Measurements from ENCODE around the gene MYO3B. TPM values are rescaled to one million over a fixed set of nuclear protein-coding genes. Genes with fewer than 3 reads are reported as not detected.

The MYO3B gene
- total and polyA plus RNA-seq, 4 donors = 0.50 to 0.61 (median 0.53) TPM

DNA sequence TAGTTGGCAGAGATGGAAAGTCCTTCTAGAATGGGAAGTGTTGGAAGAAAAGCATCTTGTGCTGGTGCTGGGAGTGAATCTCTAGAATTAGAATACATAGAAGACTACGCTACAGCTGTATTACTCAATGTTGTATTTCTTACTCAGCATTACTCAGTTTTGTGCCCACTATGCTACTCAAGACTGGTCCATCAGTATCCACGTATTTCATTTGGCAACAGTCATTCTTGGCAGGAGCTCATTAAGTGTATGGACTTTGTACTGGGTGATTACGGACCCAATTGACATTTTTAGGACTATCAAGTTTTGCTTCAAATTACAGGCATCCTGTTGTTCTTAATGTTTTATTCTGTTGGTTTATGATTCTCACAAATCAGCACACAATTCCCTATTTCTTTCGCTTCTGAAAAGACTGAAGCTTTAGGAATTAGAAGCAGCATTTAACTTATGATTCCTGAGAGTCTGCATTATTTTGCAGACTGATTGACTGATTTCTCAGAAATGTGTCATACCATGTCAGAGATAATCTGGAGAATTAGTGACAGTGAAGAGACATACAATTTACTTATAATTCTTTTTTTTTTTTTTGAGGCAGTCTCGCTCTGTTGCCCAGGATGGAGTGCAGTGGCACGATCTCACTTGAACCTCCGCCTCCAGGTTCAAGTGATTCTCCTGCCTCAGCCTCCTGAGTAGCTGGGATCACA is 136.9 kb downstream of the MYO3B start:
- no peak for DNase-seq (ENCODE audit: low read depth in 4 of 6, low spot score in 6 of 6)
- H3K27me3 ChIP-seq (ENCODE audit: control insufficient read depth, insufficient read depth, low read length) = no peaks in the 10 kb centered on the region
- H3K36me3 ChIP-seq (ENCODE audit: control insufficient read depth, insufficient read depth, low read length) = no peaks in the 10 kb centered on the region
- no peak overlapping the region for H3K27ac ChIP-seq (ENCODE audit: low read depth, low read length)
- H3K9me3 ChIP-seq (ENCODE audit: control insufficient read depth, insufficient read depth, low read length) = no peaks in the 10 kb centered on the region
- peaks cover 6% of the 10 kb centered on the region for H3K4me1 ChIP-seq (ENCODE audit: control insufficient read depth, insufficient read depth, low read length)
- WGBS (ENCODE audit: insufficient coverage) = 90% methylated on average over 2 of the region's 7 CpGs
- no peak overlapping the region for H3K4me3 ChIP-seq (ENCODE audit: low read depth, low read length)

DNA sequence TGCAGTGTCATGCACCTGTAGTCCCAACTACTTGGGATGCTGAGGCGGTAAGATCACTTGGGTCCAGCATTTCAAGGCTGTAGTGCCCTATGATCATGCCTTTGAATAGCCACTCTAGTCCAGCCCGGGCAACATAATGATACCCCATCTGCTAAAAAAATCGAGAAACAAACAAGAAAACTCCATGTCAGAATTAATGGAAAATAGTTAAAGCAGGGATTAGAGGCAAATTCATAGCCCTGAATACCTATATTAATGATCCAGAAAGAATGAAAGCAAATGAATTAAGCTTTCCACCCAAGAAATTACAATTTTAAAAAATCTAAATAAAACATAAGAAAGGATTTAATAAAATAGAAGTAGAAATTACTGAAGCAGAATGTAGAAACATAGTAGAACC is 143.0 kb downstream of the MYO3B start:
- H3K4me1 ChIP-seq (ENCODE audit: control insufficient read depth, insufficient read depth, low read length) = no peaks in the 10 kb centered on the region
- no peak overlapping the region for H3K4me3 ChIP-seq (ENCODE audit: low read depth, low read length)
- H3K27ac ChIP-seq (ENCODE audit: low read depth, low read length) = no peak overlapping the region
- H3K9me3 ChIP-seq (ENCODE audit: control insufficient read depth, insufficient read depth, low read length) = peaks cover 8% of the 10 kb centered on the region
- H3K36me3 ChIP-seq (ENCODE audit: control insufficient read depth, insufficient read depth, low read length) = no peaks in the 10 kb centered on the region
- no peaks in the 10 kb centered on the region for H3K27me3 ChIP-seq (ENCODE audit: control insufficient read depth, insufficient read depth, low read length)
- no peak for DNase-seq (ENCODE audit: low read depth in 4 of 6, low spot score in 6 of 6)
- 100% methylated on average over 1 of the region's 3 CpGs for WGBS (ENCODE audit: insufficient coverage)

DNA sequence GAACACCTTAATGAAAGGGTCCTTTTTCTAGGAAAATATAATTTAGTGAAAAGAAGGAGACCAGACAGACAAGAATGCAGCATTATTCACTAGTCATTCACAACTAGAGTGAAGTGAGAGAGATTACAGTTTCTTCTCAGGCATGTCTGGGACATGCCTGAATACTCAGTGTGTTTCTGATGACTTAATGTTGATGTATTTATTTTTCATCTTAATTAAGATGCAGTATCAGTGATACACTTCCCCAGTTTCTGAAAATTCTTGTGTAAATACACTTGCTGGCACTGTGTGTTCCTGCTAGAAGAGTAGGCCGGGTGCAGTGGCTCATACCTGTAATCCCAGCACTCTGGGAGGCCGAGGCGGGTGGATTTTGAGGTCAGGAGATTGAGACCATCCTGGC is 143.6 kb downstream of the MYO3B start:
- Histone ChIP-seq H3K36me3 (ENCODE audit: control insufficient read depth, insufficient read depth, low read length) (no peaks in the 10 kb centered on the region), H3K9me3 (ENCODE audit: control insufficient read depth, insufficient read depth, low read length) (peaks cover 8% of the 10 kb centered on the region), H3K4me1 (ENCODE audit: control insufficient read depth, insufficient read depth, low read length) (no peaks in the 10 kb centered on the region), H3K4me3 (ENCODE audit: low read depth, low read length) (no peak overlapping the region), H3K27ac (ENCODE audit: low read depth, low read length) (no peak overlapping the region), H3K27me3 (ENCODE audit: control insufficient read depth, insufficient read depth, low read length) (no peaks in the 10 kb centered on the region)
- DNase-seq (ENCODE audit: low read depth in 4 of 6, low spot score in 6 of 6) = no peak
- WGBS (ENCODE audit: insufficient coverage) = 95% methylated on average over 3 of the region's 3 CpGs

DNA sequence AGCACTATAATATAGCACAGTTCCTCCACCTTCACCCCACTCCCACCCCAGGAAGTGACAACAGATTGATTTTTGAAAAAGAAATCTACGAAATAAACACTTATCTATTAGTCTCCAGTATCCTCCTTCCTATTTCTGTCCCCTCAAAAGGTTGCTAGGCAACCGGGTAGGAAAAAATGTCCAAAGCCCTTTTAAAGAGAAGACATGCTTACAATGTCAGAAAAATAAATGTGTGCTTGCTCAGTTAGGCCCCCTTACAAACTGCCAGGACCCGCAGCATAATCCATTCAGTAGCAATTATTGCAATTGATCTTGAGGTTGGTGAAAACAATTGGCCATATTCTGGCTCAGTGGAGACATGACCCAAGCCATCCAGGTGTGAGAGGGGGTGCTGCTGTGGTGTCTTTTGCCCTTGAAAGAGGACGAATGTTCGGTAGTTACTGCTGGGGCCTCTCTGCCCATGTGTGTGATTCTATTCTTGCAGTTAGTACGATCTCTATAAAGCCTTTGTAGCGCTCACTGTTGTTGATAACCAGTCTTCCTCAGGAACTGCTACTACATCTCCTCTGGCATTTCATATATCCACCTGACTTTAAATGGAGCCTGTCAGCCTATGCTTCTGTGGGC is 144.3 kb downstream of the MYO3B start:
- peak in 2 of 6 donors; percentile 45 to 81 for DNase-seq (ENCODE audit: low read depth in 4 of 6, low spot score in 6 of 6)
- no peaks in the 10 kb centered on the region for H3K27me3 ChIP-seq (ENCODE audit: control insufficient read depth, insufficient read depth, low read length)
- H3K4me3 ChIP-seq (ENCODE audit: low read depth, low read length) = no peak overlapping the region
- H3K9me3 ChIP-seq (ENCODE audit: control insufficient read depth, insufficient read depth, low read length) = peaks cover 8% of the 10 kb centered on the region
- H3K27ac ChIP-seq (ENCODE audit: low read depth, low read length) = no peak overlapping the region
- H3K36me3 ChIP-seq (ENCODE audit: control insufficient read depth, insufficient read depth, low read length) = no peaks in the 10 kb centered on the region
- H3K4me1 ChIP-seq (ENCODE audit: control insufficient read depth, insufficient read depth, low read length) = no peaks in the 10 kb centered on the region
- 44% methylated on average over 5 of the region's 7 CpGs for WGBS (ENCODE audit: insufficient coverage)

DNA sequence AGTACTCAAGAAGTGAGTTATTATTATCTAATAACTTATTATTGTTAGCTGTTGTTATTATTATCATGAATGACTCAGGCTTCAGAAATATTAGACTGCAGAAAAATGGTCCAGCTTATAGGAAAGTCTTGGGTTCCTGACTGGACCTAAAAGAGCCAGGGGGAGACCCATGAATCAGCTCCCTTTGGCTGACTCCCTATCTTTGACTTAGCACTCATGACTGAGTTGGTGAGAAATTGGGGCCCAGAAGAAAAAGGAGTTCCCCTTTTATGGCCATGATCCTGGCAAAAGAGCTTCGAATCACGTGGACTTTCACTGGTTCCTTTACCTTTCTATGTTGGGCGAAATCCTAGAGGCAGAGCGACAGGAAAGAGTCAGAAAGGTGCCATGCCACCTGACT is 145.8 kb downstream of the MYO3B start:
- no peaks in the 10 kb centered on the region for H3K4me1 ChIP-seq (ENCODE audit: control insufficient read depth, insufficient read depth, low read length)
- no peaks in the 10 kb centered on the region for H3K27me3 ChIP-seq (ENCODE audit: control insufficient read depth, insufficient read depth, low read length)
- no peak overlapping the region for H3K27ac ChIP-seq (ENCODE audit: low read depth, low read length)
- H3K9me3 ChIP-seq (ENCODE audit: control insufficient read depth, insufficient read depth, low read length) = peaks cover 8% of the 10 kb centered on the region
- no peak for DNase-seq (ENCODE audit: low read depth in 4 of 6, low spot score in 6 of 6)
- H3K4me3 ChIP-seq (ENCODE audit: low read depth, low read length) = no peak overlapping the region
- 73% methylated on average over 4 of the region's 4 CpGs for WGBS (ENCODE audit: insufficient coverage)
- no peaks in the 10 kb centered on the region for H3K36me3 ChIP-seq (ENCODE audit: control insufficient read depth, insufficient read depth, low read length)

DNA sequence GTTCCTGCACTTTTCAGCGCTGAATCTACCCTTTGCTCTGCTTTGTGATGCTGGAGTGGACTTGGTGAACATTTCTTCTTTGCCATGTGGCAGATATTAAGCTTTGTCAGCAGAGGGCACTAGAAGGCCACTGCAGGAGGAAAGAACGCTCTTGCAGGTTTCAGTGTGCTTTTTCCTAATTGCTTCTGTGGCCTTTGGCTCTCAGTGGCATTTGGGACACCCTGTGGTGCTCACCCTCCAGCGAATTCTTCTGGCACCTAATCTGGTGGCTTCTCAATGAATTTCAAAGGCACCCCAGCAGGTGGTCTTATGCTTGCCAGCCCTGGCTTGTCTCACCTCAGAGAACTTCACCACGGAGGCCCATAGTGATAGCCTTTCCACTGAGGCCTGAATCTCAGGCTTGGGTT is 146.7 kb downstream of the MYO3B start:
- WGBS (ENCODE audit: insufficient coverage) = 24% methylated on average over 4 of the region's 4 CpGs
- Histone ChIP-seq H3K27ac (ENCODE audit: low read depth, low read length) (no peak overlapping the region), H3K27me3 (ENCODE audit: control insufficient read depth, insufficient read depth, low read length) (no peaks in the 10 kb centered on the region), H3K4me3 (ENCODE audit: low read depth, low read length) (no peak overlapping the region), H3K9me3 (ENCODE audit: control insufficient read depth, insufficient read depth, low read length) (peaks cover 8% of the 10 kb centered on the region), H3K4me1 (ENCODE audit: control insufficient read depth, insufficient read depth, low read length) (no peaks in the 10 kb centered on the region), H3K36me3 (ENCODE audit: control insufficient read depth, insufficient read depth, low read length) (no peaks in the 10 kb centered on the region)
- peak in 2 of 6 donors; percentile 74 to 85 for DNase-seq (ENCODE audit: low read depth in 4 of 6, low spot score in 6 of 6)

DNA sequence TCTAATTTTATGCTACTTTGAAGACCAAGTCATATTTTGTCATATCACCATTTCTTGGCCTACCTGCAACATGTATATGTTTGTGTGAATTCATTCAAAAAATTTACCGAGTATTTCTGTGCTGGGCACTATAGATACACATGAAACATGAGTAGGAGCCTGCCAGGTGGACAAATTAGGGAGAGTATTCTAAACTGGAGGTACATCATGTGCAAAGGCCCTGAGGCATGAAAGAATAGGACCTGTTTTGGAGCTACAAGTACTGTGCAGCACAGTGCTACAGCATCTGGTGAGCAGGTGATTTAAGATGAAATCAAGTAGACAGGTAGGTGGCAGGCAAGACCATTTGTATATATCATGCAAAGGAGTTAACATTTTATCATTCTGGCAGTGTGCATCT is 152.9 kb downstream of the MYO3B start:
- Histone ChIP-seq H3K27ac (ENCODE audit: low read depth, low read length) (no peak overlapping the region), H3K27me3 (ENCODE audit: control insufficient read depth, insufficient read depth, low read length) (no peaks in the 10 kb centered on the region), H3K9me3 (ENCODE audit: control insufficient read depth, insufficient read depth, low read length) (no peaks in the 10 kb centered on the region), H3K4me1 (ENCODE audit: control insufficient read depth, insufficient read depth, low read length) (no peaks in the 10 kb centered on the region), H3K4me3 (ENCODE audit: low read depth, low read length) (no peak overlapping the region), H3K36me3 (ENCODE audit: control insufficient read depth, insufficient read depth, low read length) (no peaks in the 10 kb centered on the region)
- DNase-seq (ENCODE audit: low read depth in 4 of 6, low spot score in 6 of 6) = no peak
- WGBS (ENCODE audit: insufficient coverage) = no CpG with 5 or more reads among the region's 1 CpG

DNA sequence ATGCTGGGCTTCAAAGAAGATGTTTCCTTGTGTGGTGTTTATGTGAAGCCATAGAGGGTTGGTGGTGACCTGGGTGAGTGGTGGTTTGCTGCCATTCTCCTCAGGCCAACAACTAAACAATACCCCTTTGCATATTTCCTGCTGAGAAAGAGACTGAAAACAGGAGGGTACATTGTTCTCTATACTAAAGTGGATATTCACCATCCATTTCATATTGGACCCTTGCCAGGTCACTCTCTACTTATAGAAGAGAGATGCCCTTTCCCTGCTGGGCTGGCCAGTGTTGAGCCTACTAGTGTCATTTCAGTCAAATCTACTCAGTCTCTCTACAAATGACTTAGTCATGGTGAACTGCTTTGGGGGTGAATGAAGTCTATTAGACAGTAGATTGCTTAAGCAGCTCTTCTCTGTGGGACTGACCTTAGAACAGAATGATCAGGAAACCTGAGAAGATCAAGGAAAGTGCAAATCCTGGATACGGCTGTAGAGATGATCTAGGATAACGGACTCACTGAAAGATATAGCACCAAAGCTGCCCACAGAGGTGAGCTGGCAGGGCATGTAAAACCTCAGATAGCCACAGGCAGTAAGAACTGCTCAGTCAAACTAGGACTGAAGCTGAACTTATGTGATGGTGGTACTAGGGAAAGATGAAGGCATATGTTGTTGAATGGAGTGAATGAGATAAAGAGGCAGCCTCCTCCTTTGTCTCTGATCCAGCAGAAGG is 154.9 kb downstream of the MYO3B start:
- Histone ChIP-seq H3K36me3 (ENCODE audit: control insufficient read depth, insufficient read depth, low read length) (no peaks in the 10 kb centered on the region), H3K27me3 (ENCODE audit: control insufficient read depth, insufficient read depth, low read length) (no peaks in the 10 kb centered on the region), H3K4me1 (ENCODE audit: control insufficient read depth, insufficient read depth, low read length) (no peaks in the 10 kb centered on the region), H3K4me3 (ENCODE audit: low read depth, low read length) (no peak overlapping the region), H3K27ac (ENCODE audit: low read depth, low read length) (no peak overlapping the region), H3K9me3 (ENCODE audit: control insufficient read depth, insufficient read depth, low read length) (no peaks in the 10 kb centered on the region)
- DNase-seq (ENCODE audit: low read depth in 4 of 6, low spot score in 6 of 6) = peak in 1 of 6 donors; percentile 26
- 94% methylated on average over 2 of the region's 2 CpGs for WGBS (ENCODE audit: insufficient coverage)

DNA sequence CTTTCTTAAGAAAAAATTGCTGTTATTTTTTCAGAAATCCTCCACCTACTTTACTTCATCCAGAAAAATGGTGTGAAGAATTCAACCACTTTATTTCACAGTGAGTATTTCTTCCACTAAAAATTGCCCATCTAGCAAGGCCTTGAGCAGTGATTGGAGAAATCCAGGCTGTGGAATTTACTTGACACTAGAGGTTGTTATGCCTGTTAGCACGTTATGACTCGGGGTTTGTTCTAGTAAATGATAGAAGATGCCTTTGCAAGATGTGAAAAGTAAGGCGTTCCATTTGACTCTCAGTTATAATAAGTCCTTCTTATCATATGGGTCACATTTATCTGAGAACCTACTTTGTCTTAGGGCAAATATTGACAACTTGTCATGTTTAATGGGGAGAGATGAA is 157.4 kb downstream of the MYO3B start:
- Histone ChIP-seq H3K27me3 (ENCODE audit: control insufficient read depth, insufficient read depth, low read length) (no peaks in the 10 kb centered on the region), H3K27ac (ENCODE audit: low read depth, low read length) (no peak overlapping the region), H3K4me1 (ENCODE audit: control insufficient read depth, insufficient read depth, low read length) (no peaks in the 10 kb centered on the region), H3K9me3 (ENCODE audit: control insufficient read depth, insufficient read depth, low read length) (no peaks in the 10 kb centered on the region), H3K36me3 (ENCODE audit: control insufficient read depth, insufficient read depth, low read length) (no peaks in the 10 kb centered on the region), H3K4me3 (ENCODE audit: low read depth, low read length) (no peak overlapping the region)
- DNase-seq (ENCODE audit: low read depth in 4 of 6, low spot score in 6 of 6) = no peak
- no CpG with 5 or more reads among the region's 3 CpGs for WGBS (ENCODE audit: insufficient coverage)
